K562 (cell line): ENCODE measurements around the gene SV2C. TPM values are rescaled to one million over a fixed set of nuclear protein-coding genes. Genes with fewer than 3 reads are reported as not detected.
A peak's percentile ranks its signal among the peaks of the same experiment; 100 is the strongest.

Source experiments
- ASH1L ChIP-seq: fragments of 450-650 bp; IDR thresholded peaks from 2 replicates; pipeline ENCODE4 v1.6.1; 2018; ENCODE audit warnings: borderline replicate concordance, mild to moderate bottlenecking, low read depth; ENCODE audit not compliant: partially characterized antibody
- BDP1 ChIP-seq: IDR thresholded peaks from 3 replicates; pipeline ENCODE4 v1.6.1; 2011; ENCODE audit not compliant: insufficient read length, insufficient read depth
- CBX1 ChIP-seq: sonication (generic); IDR thresholded peaks from 2 replicates; pipeline ENCODE4 v1.6.1; 2016; ENCODE audit warnings: antibody characterized with exemption, low read depth, mild to moderate bottlenecking
- DEAF1 ChIP-seq: fragments of 450-650 bp; formaldehyde crosslinking; IDR thresholded peaks from 2 replicates; pipeline ENCODE4 v1.4.0; 2020; ENCODE audit warnings: mild to moderate bottlenecking, moderate library complexity
- ELF4 ChIP-seq: fragments of 450-650 bp; formaldehyde crosslinking; IDR thresholded peaks from 2 replicates; pipeline ENCODE4 v1.4.0; 2022; ENCODE audit warnings: missing genetic modification characterization
- ETV6 ChIP-seq, 3 experiments: fragments of 150-350 bp in 1 of 3; sonication (generic) in 1 of 3; formaldehyde crosslinking in 1 of 3; IDR thresholded peaks; 2 replicates each; pipeline versions ENCODE4 v1.6.1 to v1.8.0; 2014 to 2022; ENCODE audit warnings: borderline replicate concordance in 2 of 3, low read depth in 2 of 3, antibody characterized with exemption in 1 of 3, low read length in 1 of 3, mild to moderate bottlenecking in 1 of 3, missing genetic modification reagents in 1 of 3
- GTF2B ChIP-seq: IDR thresholded peaks from 2 replicates; pipeline ENCODE4 v1.6.1; 2011; ENCODE audit not compliant: insufficient read length; ENCODE audit errors: extremely low read depth
- JUN ChIP-seq, 2 experiments: sonication (generic) in 1 of 2; formaldehyde crosslinking in 1 of 2; IDR thresholded peaks; 2 replicates each; pipeline versions ENCODE4 v1.6.1 to v1.8.0; 2012 to 2022; ENCODE audit warnings: borderline replicate concordance in 2 of 2, mild to moderate bottlenecking in 2 of 2, improper control_type of control experiment in 1 of 2, low read depth in 1 of 2, low read length in 1 of 2, missing genetic modification reagents in 1 of 2
- JUND ChIP-seq, 2 experiments: IDR thresholded peaks; 2 replicates in 1 of 2; 3 replicates in 1 of 2; pipeline ENCODE4 v1.6.1; 2011; ENCODE audit warnings: borderline replicate concordance in 2 of 2, low read depth in 2 of 2, low read length in 2 of 2, improper control_type of control experiment in 1 of 2, missing biosample characterization in 1 of 2, missing genetic modification characterization in 1 of 2, missing genetic modification reagents in 1 of 2
- LEF1 ChIP-seq: fragments of 450-650 bp; IDR thresholded peaks from 2 replicates; pipeline ENCODE4 v1.6.1; 2016; ENCODE audit warnings: mild to moderate bottlenecking
- MAFF ChIP-seq: IDR thresholded peaks from 2 replicates; pipeline ENCODE4 v1.6.1; 2012; ENCODE audit warnings: low read length, improper control_type of control experiment
- MTA1 ChIP-seq: fragments of 450-650 bp; IDR thresholded peaks from 2 replicates; pipeline ENCODE4 v1.6.1; 2017; ENCODE audit warnings: borderline replicate concordance
- NR2C2 ChIP-seq, 2 experiments: fragments of 200-800 bp in 1 of 2; sonication (Bioruptor generic) in 1 of 2; sonication (generic) in 1 of 2; formaldehyde crosslinking in 1 of 2; IDR thresholded peaks; 2 replicates each; pipeline versions ENCODE4 v1.6.1 to v1.8.0; 2016 to 2022; ENCODE audit warnings: mild to moderate bottlenecking in 1 of 2, missing compliant biosample characterization in 1 of 2, missing genetic modification characterization in 1 of 2, missing genetic modification reagents in 1 of 2
- TAF15 ChIP-seq: fragments of 200-400 bp; formaldehyde crosslinking; IDR thresholded peaks from 2 replicates; pipeline ENCODE4 v1.6.1; 2017; ENCODE audit warnings: mild to moderate bottlenecking, low read depth, low read length, moderate library complexity
- TAL1 ChIP-seq: fragments of 450-650 bp; IDR thresholded peaks from 2 replicates; pipeline ENCODE4 v1.6.1; 2016; ENCODE audit warnings: mild to moderate bottlenecking
- XRCC3 ChIP-seq: fragments of 450-650 bp; IDR thresholded peaks from 2 replicates; pipeline ENCODE4 v1.6.1; 2017; ENCODE audit warnings: mild to moderate bottlenecking, moderate library complexity
- ZBTB2 ChIP-seq: fragments of 450-650 bp; IDR thresholded peaks from 2 replicates; pipeline ENCODE4 v1.6.1; 2016; ENCODE audit warnings: antibody characterized with exemption
- ZNF395 ChIP-seq: fragments of 200-800 bp; sonication (Bioruptor generic); IDR thresholded peaks from 2 replicates; pipeline ENCODE4 v1.6.1; 2017; ENCODE audit warnings: missing genetic modification characterization, missing compliant biosample characterization
- ZNF644 ChIP-seq: fragments of 200-800 bp; sonication (Bioruptor generic); IDR thresholded peaks from 2 replicates; pipeline ENCODE4 v1.6.1; 2016; ENCODE audit warnings: low read depth, missing genetic modification characterization, missing compliant biosample characterization
- ZNF696 ChIP-seq: fragments of 250-450 bp; sonication (Bioruptor Pico); conservative IDR thresholded peaks from 2 replicates; pipeline ENCODE4 v1.4.0; 2020; ENCODE audit warnings: mild to moderate bottlenecking, moderate library complexity
- ZNF766 ChIP-seq: fragments of 200-800 bp; sonication (Bioruptor generic); conservative IDR thresholded peaks from 2 replicates; pipeline ENCODE4 v1.6.1; 2016; ENCODE audit warnings: missing genetic modification characterization, missing compliant biosample characterization
- polyA plus RNA-seq, 8 experiments: library from polyadenylated mRNA; depleted of rRNA in 4 of 8; stranded (reverse) in 5 of 8; unstranded in 3 of 8; fragments of >200 nt; fragmentation: Nextera tagmentation in 2 of 8; fragmentation: Illumina TruSeq in 1 of 8; extraction: Ambion mirVana in 2 of 8; extraction: Trizol in 1 of 8; gene quantifications; 2 replicates each; pipeline versions ENCODE4 v1.2.1 to v1.2.3, GENCODE V29; 2011 to 2014; ENCODE audit warnings: inconsistent platforms in 1 of 8, missing spikeins in 1 of 8
- total RNA-seq, 7 experiments: library from RNA; depleted of rRNA in 6 of 7; stranded (reverse); fragments of >200 nt in 6 of 7; fragmentation: Illumina TruSeq in 2 of 7; extraction: Trizol in 2 of 7; gene quantifications; 2 replicates each; pipeline versions ENCODE4 v1.2.1 to v1.2.3, GENCODE V29; 2011 to 2021; ENCODE audit warnings: low replicate concordance in 1 of 7

The SV2C gene
- total and polyA plus RNA-seq, 9 of the 15 experiments (the other 6 are each of a cell fraction or from before 2014, with no cell fraction given) = 0.05 TPM; not detected in 8

GRCh38 chr5:76372323-76373054 is 289.3 kb downstream of the SV2C start (continued):
- no peak for TF ChIP-seq BDP1
- TF ChIP-seq GTF2B = no peak
- 0 out of 4 replicates have a peak, but pooled peaks of 1 of the 2 experiments have one; percentile 44 for TF ChIP-seq ETV6 (IDR thresholded peaks at IDR 0.05; ENCODE audit: borderline replicate concordance in 1 of 2, low read depth in 2 of 2, low read length in 1 of 2)
- no peak for TF ChIP-seq ETV6 (CRISPR knock-in tag; IDR thresholded peaks at IDR 0.05; ENCODE audit: borderline replicate concordance)
- TF ChIP-seq ELF4 = peak; percentile 80; the same call in 1 of the 2 replicates
- TF ChIP-seq ZNF395 (CRISPR knock-in tag) = 0 out of 2 replicates have a peak, but pooled peaks have one; percentile 62
- TF ChIP-seq ZNF766 (CRISPR knock-in tag) = peak; percentile 78; the same call in 1 of the 2 replicates
- peak; percentile 81 for TF ChIP-seq ZBTB2
- no peak for TF ChIP-seq CBX1
- TF ChIP-seq TAF15 = no peak
- TF ChIP-seq TAL1 = peak; percentile 79
- TF ChIP-seq XRCC3 = no peak
- TF ChIP-seq JUND (IDR thresholded peaks at IDR 0.05; ENCODE audit: borderline replicate concordance, low read depth, low read length) = peak; percentile 99
- peak; percentile 99 for TF ChIP-seq JUND (tag; IDR thresholded peaks at IDR 0.05; ENCODE audit: borderline replicate concordance, low read depth, low read length)
- peak; percentile 89 for TF ChIP-seq LEF1
- TF ChIP-seq ASH1L = no peak
- no peak for TF ChIP-seq DEAF1 (CRISPR knock-in tag)
- TF ChIP-seq MAFF = peak; percentile 100
- no peak for TF ChIP-seq NR2C2 (CRISPR knock-in tag; IDR thresholded peaks at IDR 0.05)
- peak; percentile 64 for TF ChIP-seq NR2C2 (tag; IDR thresholded peaks at IDR 0.05)
- TF ChIP-seq JUN (IDR thresholded peaks at IDR 0.05; ENCODE audit: borderline replicate concordance, low read depth, low read length) = peak; percentile 95
- TF ChIP-seq JUN (CRISPR knock-in tag; IDR thresholded peaks at IDR 0.05; ENCODE audit: borderline replicate concordance) = no peak
- no peak for TF ChIP-seq ZNF696 (CRISPR knock-in tag)
- TF ChIP-seq ZNF644 (tag) = peak; percentile 62; the same call in 1 of the 2 replicates
- peak; percentile 85 for TF ChIP-seq MTA1
